ENCODE measurements around the gene HMCN2.
"Not testable (repeated sequence)": the region's sequence is repeated elsewhere in the genome, so short reads cannot be mapped to it uniquely, and the experiment has no call there.

Gene HMCN2

GRCh38 chr9:130237763-130238524 is 27.6 kb upstream of the HMCN2 start:
- no peak for DNase-seq (ENCODE audit: low read depth in 2 of 2)

- DNase-seq (ENCODE audit: low read depth in 2 of 2), result no peak
Measured at GRCh38 chr9:130239363-130239695, 26.2 kb upstream of the HMCN2 start.

- DNase-seq (ENCODE audit: low read depth in 2 of 2), result peak in 1 of 2 donors; percentile 29
Measured at GRCh38 chr9:130239741-130240241, 25.8 kb upstream of the HMCN2 start.

GRCh38 chr9:130240410-130241197 is 25.0 kb upstream of the HMCN2 start:
- no peak for DNase-seq (ENCODE audit: low read depth in 2 of 2)

GRCh38 chr9:130241198-130241535 is 24.4 kb upstream of the HMCN2 start:
- DNase-seq (ENCODE audit: low read depth in 2 of 2), result no peak

GRCh38 chr9:130242270-130243014 is 23.1 kb upstream of the HMCN2 start:
- DNase-seq (ENCODE audit: low read depth in 2 of 2), result no peak

GRCh38 chr9:130243015-130243881 is 22.3 kb upstream of the HMCN2 start:
- DNase-seq (ENCODE audit: low read depth in 2 of 2), result peak; percentile 60 to 72

GRCh38 chr9:130243882-130244170 is 21.7 kb upstream of the HMCN2 start:
- no peak for DNase-seq (ENCODE audit: low read depth in 2 of 2)

GRCh38 chr9:130244548-130245165 is 20.9 kb upstream of the HMCN2 start:
- no peak for DNase-seq (ENCODE audit: low read depth in 2 of 2)

- DNase-seq (ENCODE audit: low read depth in 2 of 2), result no peak
Measured at GRCh38 chr9:130245474-130245873, 20.1 kb upstream of the HMCN2 start.

- no peak for DNase-seq (ENCODE audit: low read depth in 2 of 2)
Measured at GRCh38 chr9:130246126-130246525, 19.4 kb upstream of the HMCN2 start.

- DNase-seq (ENCODE audit: low read depth in 2 of 2), result no peak
Measured at GRCh38 chr9:130254747-130255630, 10.6 kb upstream of the HMCN2 start.

- no peak for DNase-seq (ENCODE audit: low read depth in 2 of 2)
Measured at GRCh38 chr9:130255631-130256134, 9.9 kb upstream of the HMCN2 start.

GRCh38 chr9:130256644-130257043 is 8.9 kb upstream of the HMCN2 start:
- DNase-seq (ENCODE audit: low read depth in 2 of 2), result no peak

GRCh38 chr9:130258137-130258536 is 7.4 kb upstream of the HMCN2 start:
- not testable (repeated sequence) for DNase-seq (ENCODE audit: low read depth in 2 of 2)

- no peak for DNase-seq (ENCODE audit: low read depth in 2 of 2)
Measured at GRCh38 chr9:130259044-130259443, 6.5 kb upstream of the HMCN2 start.

- no peak for DNase-seq (ENCODE audit: low read depth in 2 of 2)
Measured at GRCh38 chr9:130260816-130261765, 4.5 kb upstream of the HMCN2 start.

GRCh38 chr9:130262061-130262745 is 3.4 kb upstream of the HMCN2 start:
- no peak for DNase-seq (ENCODE audit: low read depth in 2 of 2)
